Measurements from ENCODE around the gene TREX2.

- TF ChIP-seq CTCF (conservative IDR thresholded peaks at IDR 0.05; ENCODE audit: low read depth in 2 of 2), result no peak
- no peak for TF ChIP-seq POLR2AphosphoS5 (IDR thresholded peaks at IDR 0.05; ENCODE audit: low read depth)
- TF ChIP-seq CREB1 (CRISPR knock-in tag; IDR thresholded peaks at IDR 0.05; ENCODE audit: low read depth), result no peak
- TF ChIP-seq EZH2 (IDR thresholded peaks at IDR 0.05; ENCODE audit: low read depth, unreplicated experiment), result no peak
- no peak for TF ChIP-seq NANOG (IDR thresholded peaks at IDR 0.05; ENCODE audit: borderline replicate concordance)
- TF ChIP-seq EZH2phosphoT487 (IDR thresholded peaks at IDR 0.05; ENCODE audit: unreplicated experiment), result no peak
Observed at GRCh38 chrX:153408221-153408721, 37.6 kb downstream of the TREX2 start.

Data from GM23338 (cell line).